OCI-LY7 (cell line): ENCODE measurements around the gene NLGN4X. TPM values are rescaled to one million over a fixed set of nuclear protein-coding genes. Genes with fewer than 3 reads are reported as not detected.

ENCODE experiments used
- BruUV-seq: library from RNA; stranded (reverse); fragments of 400-500 nt; replicated peaks from 2 replicates; lab custom pipeline; 2021; lab: Mats Ljungman, UMichigan
- CTCF ChIA-PET: fragments of 300-600 bp; sonication (Branson Sonifier 250); formaldehyde crosslinking; loops from one replicate; lab custom pipeline; 2022; ENCODE audit warnings: antibody characterized with exemption; ENCODE audit not compliant: unreplicated experiment; lab: Charles Lee
- POLR2A ChIA-PET: fragments of 300-600 bp; sonication (Branson Sonifier 250); formaldehyde crosslinking; loops from one replicate; lab custom pipeline; 2022; ENCODE audit warnings: antibody characterized with exemption; lab: Charles Lee
- DNase-seq: peaks from one replicate; pipeline ENCODE4 v3.0.0-alpha.2; 2015; ENCODE audit warnings: low spot score
- H2AFZ ChIP-seq: fragments of 200-600 bp; sonication (generic), shearing (Covaris generic); 2 replicates; pipeline ENCODE4 v1.6.1; 2014; ENCODE audit warnings: mild to moderate bottlenecking, antibody characterized with exemption, low read length, moderate library complexity
- H3K27ac ChIP-seq: fragments of 200-600 bp; sonication (generic); 2 replicates; pipeline ENCODE4 v1.5.1; 2014; ENCODE audit warnings: mixed run types, low read depth, mild to moderate bottlenecking, moderate library complexity, low read length, inconsistent platforms; ENCODE audit not compliant: poor library complexity, severe bottlenecking
- H3K36me3 ChIP-seq: fragments of 200-600 bp; sonication (generic); 2 replicates; pipeline ENCODE4 v1.6.1; 2014; ENCODE audit warnings: mild to moderate bottlenecking, antibody characterized with exemption, low read length, moderate library complexity, mixed read lengths; ENCODE audit not compliant: insufficient read depth
- H3K4me1 ChIP-seq: fragments of 200-600 bp; sonication (generic); 2 replicates; pipeline ENCODE4 v1.5.1; 2014; ENCODE audit warnings: mild to moderate bottlenecking, low read length; ENCODE audit not compliant: insufficient read depth, poor library complexity, severe bottlenecking
- H3K4me2 ChIP-seq: fragments of 200-600 bp; sonication (generic); 2 replicates; pipeline ENCODE4 v1.6.1; 2014; ENCODE audit warnings: mild to moderate bottlenecking, low read length
- H3K4me3 ChIP-seq: fragments of 200-600 bp; sonication (generic); 2 replicates; pipeline ENCODE4 v1.5.1; 2014; ENCODE audit warnings: mild to moderate bottlenecking, low read depth, low read length; ENCODE audit not compliant: poor library complexity, severe bottlenecking
- H3K79me2 ChIP-seq: fragments of 200-600 bp; sonication (generic); 2 replicates; pipeline ENCODE4 v1.6.1; 2016; ENCODE audit warnings: low read depth, mild to moderate bottlenecking, low read length, moderate library complexity, mixed read lengths; ENCODE audit not compliant: insufficient read depth
- H3K9me2 ChIP-seq: fragments of 200-600 bp; sonication (generic); 2 replicates; pipeline ENCODE4 v1.6.1; 2016; ENCODE audit warnings: mild to moderate bottlenecking, low read length, mixed read lengths; ENCODE audit not compliant: insufficient read depth
- H3K9me3 ChIP-seq: fragments of 200-600 bp; sonication (generic); 2 replicates; pipeline ENCODE4 v1.6.1; 2014; ENCODE audit warnings: mild to moderate bottlenecking, mixed run types, low read length, mixed read lengths
- H4K20me1 ChIP-seq: fragments of 200-600 bp; sonication (generic); 2 replicates; pipeline ENCODE4 v1.6.1; 2014; ENCODE audit warnings: mild to moderate bottlenecking, antibody characterized with exemption, low read length, moderate library complexity, mixed read lengths; ENCODE audit not compliant: insufficient read depth
- CTCF ChIP-seq: fragments of 200-600 bp; sonication (generic); conservative IDR thresholded peaks from 2 replicates; pipeline ENCODE4 v1.5.1; 2014; ENCODE audit warnings: mild to moderate bottlenecking, antibody characterized with exemption, low read length, moderate library complexity, mixed read lengths
- EZH2phosphoT487 ChIP-seq: fragments of 200-600 bp; sonication (generic); IDR thresholded peaks from 2 replicates; pipeline ENCODE4 v1.6.1; 2018; ENCODE audit warnings: low read depth, borderline replicate concordance, mild to moderate bottlenecking, mixed run types, antibody characterized with exemption, low read length, moderate library complexity, mixed read lengths
- intact Hi-C: fragments of 100-400 bp; cut with micrococcal nuclease; formaldehyde crosslinking; loops from one replicate; pipeline ENCODE4 v1.10.0; 2022; ENCODE audit not compliant: unreplicated experiment
- total RNA-seq, 2 experiments: library from RNA; depleted of rRNA in 1 of 2; stranded (reverse); fragments of >200 nt in 1 of 2; shearing (Covaris generic) in 1 of 2; gene quantifications; 2 replicates each; pipeline ENCODE4 v1.2.3, GENCODE V29; 2014 to 2022

NLGN4X gene
- total RNA-seq, 2 experiments from 2014 or later = 0.55 TPM; not detected in 1

- no peaks in the 10 kb centered on the region for H4K20me1 ChIP-seq
- H3K36me3 ChIP-seq = no peaks in the 10 kb centered on the region
- ChIA-PET POLR2A (no interaction called here), CTCF (no interaction called here)
- H3K9me2 ChIP-seq = no peaks in the 10 kb centered on the region
- TF ChIP-seq EZH2phosphoT487 (no peak), CTCF (no peak)
- H3K4me1 ChIP-seq = no peaks in the 10 kb centered on the region
- BruUV-seq = no TSS peak
- no peak overlapping the region for H3K27ac ChIP-seq
- no peaks in the 10 kb centered on the region for H3K9me3 ChIP-seq
- intact Hi-C loops = no loop called here
- no peak overlapping the region for H3K4me3 ChIP-seq
- no peaks in the 10 kb centered on the region for H3K79me2 ChIP-seq
- no peak overlapping the region for H2AFZ ChIP-seq
- no peak overlapping the region for H3K4me2 ChIP-seq
- DNase-seq = no peak
These were observed 69.2 kb downstream of the NLGN4X start for GRCh38 chrX:6159468-6159867.

- Histone ChIP-seq H3K9me3 (no peaks in the 10 kb centered on the region), H3K4me1 (no peaks in the 10 kb centered on the region), H3K36me3 (no peaks in the 10 kb centered on the region), H3K9me2 (no peaks in the 10 kb centered on the region), H3K79me2 (no peaks in the 10 kb centered on the region), H4K20me1 (no peaks in the 10 kb centered on the region), H2AFZ (no peak overlapping the region), H3K27ac (no peak overlapping the region), H3K4me3 (no peak overlapping the region), H3K4me2 (no peak overlapping the region)
- no TSS peak for BruUV-seq
- ChIA-PET POLR2A (no interaction called here), CTCF (no interaction called here)
- no peak for DNase-seq
- intact Hi-C loops = no loop called here
- TF ChIP-seq CTCF (no peak), EZH2phosphoT487 (no peak)
These were observed 76.7 kb downstream of the NLGN4X start for GRCh38 chrX:6151971-6152370.

GRCh38 chrX:6149060-6149872, 79.4 kb downstream of the NLGN4X start:
- intact Hi-C loops = no loop called here
- H3K4me1 ChIP-seq = no peaks in the 10 kb centered on the region
- no peak for DNase-seq
- TF ChIP-seq EZH2phosphoT487 (no peak), CTCF (no peak)
- no peak overlapping the region for H2AFZ ChIP-seq
- no peaks in the 10 kb centered on the region for H3K9me3 ChIP-seq
- no peak overlapping the region for H3K4me3 ChIP-seq
- H3K36me3 ChIP-seq = no peaks in the 10 kb centered on the region
- no peaks in the 10 kb centered on the region for H4K20me1 ChIP-seq
- H3K79me2 ChIP-seq = no peaks in the 10 kb centered on the region
- H3K4me2 ChIP-seq = no peak overlapping the region
- H3K9me2 ChIP-seq = no peaks in the 10 kb centered on the region
- H3K27ac ChIP-seq = no peak overlapping the region
- POLR2A ChIA-PET = no interaction called here
- BruUV-seq = no TSS peak
- CTCF ChIA-PET = no interaction called here
